ENCODE measurements around the gene CDK2. TPM values are rescaled to one million over a fixed set of nuclear protein-coding genes. Genes with fewer than 3 reads are reported as not detected.
A peak's percentile ranks its signal among the peaks of the same experiment; 100 is the strongest.

The CDK2 gene
- total and polyA plus RNA-seq, 8 donors, result 5.7 to 19.8 (median 9.7) TPM

- Histone ChIP-seq H3K36me3 (no peaks in the 10 kb centered on the region), H3K9me3 (no peaks in the 10 kb centered on the region), H3K4me3 (no peak overlapping the region), H3K27me3 (no peaks in the 10 kb centered on the region), H3K4me1 (peaks cover 0 to 18% (median 0%) of the 10 kb centered on the region in 3 donors), H3K27ac (no peak overlapping the region)
- ATAC-seq, result no peak
- WGBS, 2 donors, result 92 to 95% methylated on average over 7 of the region's 7 CpGs
- intact Hi-C loops (cut with DNase I), result no loop called here
- FAIRE-seq, result no peak
- no peak for TF ChIP-seq CTCF (IDR thresholded peaks at IDR 0.05)
- no peak for DNase-seq
Measured at GRCh38 chr12:55970775-55971174, 4.1 kb downstream of the CDK2 start.

GRCh38 chr12:55972042-55972441, 5.4 kb downstream of the CDK2 start:
- 54% methylated on average over 3 of the region's 3 CpGs for WGBS, 2 donors
- no peak overlapping the region for H3K4me3 ChIP-seq
- no peaks in the 10 kb centered on the region for H3K27me3 ChIP-seq
- H3K4me1 ChIP-seq, result peaks cover 0 to 19% (median 0%) of the 10 kb centered on the region in 3 donors
- FAIRE-seq (no peak), ATAC-seq (no peak), DNase-seq (no peak)
- no peaks in the 10 kb centered on the region for H3K36me3 ChIP-seq
- intact Hi-C loops (cut with DNase I), result no loop called here
- H3K9me3 ChIP-seq, result no peaks in the 10 kb centered on the region
- peak overlapping the region in 2 of 4 donors; percentile 94 to 96 for H3K27ac ChIP-seq
- TF ChIP-seq CTCF (IDR thresholded peaks at IDR 0.05), result no peak

GRCh38 chr12:55972456-55972855, 5.8 kb downstream of the CDK2 start:
- 7 to 12% methylated on average over 1 of the region's 1 CpG for WGBS, 2 donors
- peak overlapping the region in 3 of 4 donors; percentile 78 to 96 (median 94) for H3K27ac ChIP-seq
- H3K36me3 ChIP-seq, result no peaks in the 10 kb centered on the region
- intact Hi-C loops (cut with DNase I), result no loop called here
- peak overlapping the region in 2 of 4 donors; percentile 48 to 53 for H3K4me3 ChIP-seq
- ATAC-seq (no peak), DNase-seq (no peak), FAIRE-seq (no peak)
- TF ChIP-seq CTCF (IDR thresholded peaks at IDR 0.05), result no peak
- peaks cover 0 to 18% (median 0%) of the 10 kb centered on the region in 3 donors for H3K4me1 ChIP-seq
- H3K27me3 ChIP-seq, result no peaks in the 10 kb centered on the region
- H3K9me3 ChIP-seq, result no peaks in the 10 kb centered on the region

GRCh38 chr12:55972911-55973598, 6.4 kb downstream of the CDK2 start:
- Histone ChIP-seq H3K4me3 (peak overlapping the region; percentile 15 to 53 (median 40)), H3K4me1 (peaks cover 0 to 15% (median 0%) of the 10 kb centered on the region in 3 donors), H3K27me3 (no peaks in the 10 kb centered on the region), H3K9me3 (no peaks in the 10 kb centered on the region), H3K27ac (peak overlapping the region; percentile 78 to 96 (median 88)), H3K36me3 (no peaks in the 10 kb centered on the region)
- intact Hi-C loops (cut with DNase I), result no loop called here
- DNase-seq (peak in 1 of 6 donors; percentile 24), FAIRE-seq (no peak), ATAC-seq (peak in 2 of 4 donors; percentile 2 to 4)
- WGBS, 2 donors, result 1% methylated on average over 18 of the region's 18 CpGs
- TF ChIP-seq CTCF (IDR thresholded peaks at IDR 0.05), result no peak
